Endothelial cell (in vitro differentiated cells): Measurements from ENCODE around the gene CDKN1C. TPM values are rescaled to one million over a fixed set of nuclear protein-coding genes. Genes with fewer than 3 reads are reported as not detected.

Experiments used
- DNase-seq: peaks from one replicate; pipeline ENCODE4 v3.0.0; 2021; ENCODE audit warnings: low spot score
- H3K27ac Mint-ChIP-seq: one replicate; pipeline ENCODE4 v1.8.0; 2021; ENCODE audit warnings: mixed read lengths, inconsistent platforms; ENCODE audit not compliant: unreplicated experiment
- H3K27me3 Mint-ChIP-seq: one replicate; pipeline ENCODE4 v1.8.0; 2021; ENCODE audit warnings: mild to moderate bottlenecking, moderate library complexity, mixed read lengths, inconsistent platforms; ENCODE audit not compliant: unreplicated experiment
- H3K36me3 Mint-ChIP-seq: one replicate; pipeline ENCODE4 v1.8.0; 2021; ENCODE audit warnings: mild to moderate bottlenecking, low read depth, mixed read lengths, inconsistent platforms; ENCODE audit not compliant: unreplicated experiment
- H3K4me1 Mint-ChIP-seq: one replicate; pipeline ENCODE4 v1.8.0; 2021; ENCODE audit warnings: mild to moderate bottlenecking, mixed read lengths, inconsistent platforms; ENCODE audit not compliant: unreplicated experiment
- H3K4me3 Mint-ChIP-seq: one replicate; pipeline ENCODE4 v1.8.0; 2021; ENCODE audit warnings: mild to moderate bottlenecking, mixed read lengths, inconsistent platforms; ENCODE audit not compliant: unreplicated experiment
- H3K9me3 Mint-ChIP-seq: one replicate; pipeline ENCODE4 v1.8.0; 2021; ENCODE audit warnings: mixed read lengths, inconsistent platforms; ENCODE audit not compliant: unreplicated experiment
- total RNA-seq: library from RNA; stranded (reverse); fragmentation: NEBNext Ultra II Directional; extraction: Animal tissue kit (Norgen Biotek cat#: 25700); gene quantifications from one replicate; pipeline ENCODE4 v1.2.1, GENCODE V29; 2021; ENCODE audit not compliant: unreplicated experiment
- TF ChIP-seq, protein P1 (sequence below): fragments of 200-600 bp; sonication (generic); IDR thresholded peaks from one replicate; pipeline ENCODE4 v1.5.0; 2021; ENCODE audit warnings: antibody characterized with exemption; ENCODE audit not compliant: unreplicated experiment

The CDKN1C gene
- total RNA-seq, 1 donor from 2014 or later: 25.3 TPM

DNA sequence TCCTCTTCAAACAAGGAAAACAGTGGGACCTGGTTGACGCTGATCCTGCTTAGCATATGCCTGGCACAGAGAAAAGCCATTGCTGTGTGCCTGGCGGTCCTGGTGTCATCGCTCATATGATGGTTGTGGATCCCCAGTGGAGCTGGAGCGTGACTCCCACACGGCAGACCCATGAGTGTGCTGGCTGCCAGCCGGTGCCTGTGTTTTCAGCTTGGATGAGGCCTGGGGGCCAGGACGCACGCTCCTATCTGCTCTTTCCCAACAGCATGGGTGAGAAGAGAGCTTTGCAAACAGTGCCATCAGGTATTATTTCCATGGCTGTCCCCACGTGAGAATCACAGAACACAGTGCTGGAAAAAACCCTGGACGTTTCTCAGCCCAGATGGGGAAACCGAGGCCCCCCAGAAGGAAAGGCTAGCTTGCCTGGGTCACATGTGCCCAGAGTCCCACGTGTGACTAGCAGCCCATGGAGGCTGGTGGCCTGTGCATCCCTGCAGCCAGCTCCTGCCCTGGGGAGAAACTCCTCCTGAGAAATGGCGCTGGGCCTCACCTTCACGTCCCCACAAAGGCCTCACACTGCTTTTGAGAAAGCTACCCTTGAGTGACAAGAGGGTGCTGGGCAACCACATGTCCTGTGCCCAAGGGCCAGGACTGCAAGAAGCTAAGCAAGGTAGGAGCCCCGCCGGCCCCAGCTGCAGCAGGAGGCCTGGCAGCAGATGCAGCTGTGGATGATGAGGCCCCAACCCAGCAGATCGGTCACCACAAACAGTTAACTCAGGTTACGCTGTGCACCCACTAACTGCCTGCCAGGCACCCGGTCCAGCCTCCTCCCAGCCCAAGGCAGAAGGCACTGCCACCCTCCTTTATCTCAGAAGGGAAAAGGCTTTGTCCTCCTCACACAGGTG, 4.2 kb downstream of the CDKN1C start:
- Mint-ChIP-seq H3K4me1 (no peaks in the 10 kb centered on the region), H3K4me3 (no peak overlapping the region), H3K27ac (no peak overlapping the region), H3K36me3 (no peaks in the 10 kb centered on the region), H3K9me3 (no peaks in the 10 kb centered on the region), H3K27me3 (peaks cover 17% of the 10 kb centered on the region)
- TF ChIP-seq, protein P1, sequence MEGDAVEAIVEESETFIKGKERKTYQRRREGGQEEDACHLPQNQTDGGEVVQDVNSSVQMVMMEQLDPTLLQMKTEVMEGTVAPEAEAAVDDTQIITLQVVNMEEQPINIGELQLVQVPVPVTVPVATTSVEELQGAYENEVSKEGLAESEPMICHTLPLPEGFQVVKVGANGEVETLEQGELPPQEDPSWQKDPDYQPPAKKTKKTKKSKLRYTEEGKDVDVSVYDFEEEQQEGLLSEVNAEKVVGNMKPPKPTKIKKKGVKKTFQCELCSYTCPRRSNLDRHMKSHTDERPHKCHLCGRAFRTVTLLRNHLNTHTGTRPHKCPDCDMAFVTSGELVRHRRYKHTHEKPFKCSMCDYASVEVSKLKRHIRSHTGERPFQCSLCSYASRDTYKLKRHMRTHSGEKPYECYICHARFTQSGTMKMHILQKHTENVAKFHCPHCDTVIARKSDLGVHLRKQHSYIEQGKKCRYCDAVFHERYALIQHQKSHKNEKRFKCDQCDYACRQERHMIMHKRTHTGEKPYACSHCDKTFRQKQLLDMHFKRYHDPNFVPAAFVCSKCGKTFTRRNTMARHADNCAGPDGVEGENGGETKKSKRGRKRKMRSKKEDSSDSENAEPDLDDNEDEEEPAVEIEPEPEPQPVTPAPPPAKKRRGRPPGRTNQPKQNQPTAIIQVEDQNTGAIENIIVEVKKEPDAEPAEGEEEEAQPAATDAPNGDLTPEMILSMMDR: no peak
- no peak for DNase-seq

GRCh38 chr11:2880646-2881045, 4.9 kb downstream of the CDKN1C start:
- Mint-ChIP-seq H3K4me1 (no peaks in the 10 kb centered on the region), H3K4me3 (no peak overlapping the region), H3K27ac (no peak overlapping the region), H3K27me3 (peaks cover 17% of the 10 kb centered on the region), H3K9me3 (peaks cover 3% of the 10 kb centered on the region), H3K36me3 (no peaks in the 10 kb centered on the region)
- no peak for DNase-seq
- TF ChIP-seq, protein P1: no peak

DNA sequence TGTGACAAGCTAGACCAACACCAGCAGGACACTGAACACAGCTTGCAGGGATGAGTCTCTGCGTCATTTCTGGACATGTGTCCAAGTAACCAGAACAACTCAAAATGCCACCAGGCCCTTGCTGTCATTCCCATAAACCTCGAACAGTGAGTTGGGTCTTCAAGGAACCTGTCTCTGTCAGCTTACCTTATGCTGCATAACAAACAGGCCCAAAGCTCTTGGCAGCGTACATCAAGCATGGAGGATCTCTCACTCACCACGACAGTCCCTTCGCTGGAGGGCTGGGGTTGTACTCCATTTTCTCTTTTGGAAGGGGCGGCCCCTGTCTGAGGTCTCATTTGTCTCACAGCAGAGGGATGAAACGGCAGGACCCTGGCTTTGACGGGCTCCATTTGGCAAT, 6.8 kb downstream of the CDKN1C start:
- TF ChIP-seq, protein P1: no peak
- peaks cover 18% of the 10 kb centered on the region for H3K27me3 Mint-ChIP-seq

DNA sequence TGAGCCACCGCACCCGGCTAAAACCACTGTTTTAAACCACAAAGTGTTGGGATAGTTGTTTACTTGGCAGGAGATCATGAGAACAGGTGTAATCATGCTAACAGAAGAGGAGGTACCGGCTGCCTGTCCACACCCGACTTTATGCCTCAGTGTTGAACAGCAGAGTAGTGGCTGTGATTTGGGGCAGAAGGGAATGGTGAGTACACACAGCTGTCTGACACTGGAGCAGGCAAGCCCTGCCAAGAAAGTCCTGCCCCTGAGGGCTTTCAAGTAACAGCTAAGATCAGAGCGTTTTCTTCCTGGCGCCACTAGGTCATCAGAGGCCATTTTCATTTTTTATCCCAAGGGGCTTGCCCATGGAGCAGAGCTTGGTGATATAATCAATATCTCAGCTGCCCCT, 8.1 kb downstream of the CDKN1C start:
- H3K27me3 Mint-ChIP-seq: peaks cover 6% of the 10 kb centered on the region
- TF ChIP-seq, protein P1: no peak
- no peak for DNase-seq
- H3K4me3 Mint-ChIP-seq: no peak overlapping the region
- H3K36me3 Mint-ChIP-seq: no peaks in the 10 kb centered on the region
- H3K9me3 Mint-ChIP-seq: peaks cover 9% of the 10 kb centered on the region
- no peak overlapping the region for H3K27ac Mint-ChIP-seq
- no peaks in the 10 kb centered on the region for H3K4me1 Mint-ChIP-seq

More for the DNA sequence above, 6.8 kb downstream of the CDKN1C start:
- H3K36me3 Mint-ChIP-seq: no peaks in the 10 kb centered on the region
- H3K27ac Mint-ChIP-seq: no peak overlapping the region
- DNase-seq: no peak
- H3K9me3 Mint-ChIP-seq: peaks cover 9% of the 10 kb centered on the region
- no peak overlapping the region for H3K4me3 Mint-ChIP-seq
- no peaks in the 10 kb centered on the region for H3K4me1 Mint-ChIP-seq

- peaks cover 4% of the 10 kb centered on the region for H3K4me1 Mint-ChIP-seq
- DNase-seq: no peak
- no peak overlapping the region for H3K27ac Mint-ChIP-seq
- TF ChIP-seq, protein P1: no peak
- peaks cover 9% of the 10 kb centered on the region for H3K9me3 Mint-ChIP-seq
- no peak overlapping the region for H3K4me3 Mint-ChIP-seq
- H3K36me3 Mint-ChIP-seq: no peaks in the 10 kb centered on the region
- H3K27me3 Mint-ChIP-seq: peaks cover 7% of the 10 kb centered on the region
Observed at GRCh38 chr11:2874963-2875362, 10.6 kb downstream of the CDKN1C start.
